HTR-8/SVneo (cell line): ENCODE data around the gene CACNA2D3.

ENCODE experiments used
- DNase-seq: peaks from one replicate; pipeline ENCODE4 v3.0.0; 2011; ENCODE audit warnings: low spot score, mixed read lengths; ENCODE audit not compliant: insufficient read length
- FAIRE-seq: peaks from 2 replicates; lab custom pipeline; 2011; peaks lifted over from hg19 to GRCh38; lab: Jason Lieb, UNC

Gene CACNA2D3

DNA sequence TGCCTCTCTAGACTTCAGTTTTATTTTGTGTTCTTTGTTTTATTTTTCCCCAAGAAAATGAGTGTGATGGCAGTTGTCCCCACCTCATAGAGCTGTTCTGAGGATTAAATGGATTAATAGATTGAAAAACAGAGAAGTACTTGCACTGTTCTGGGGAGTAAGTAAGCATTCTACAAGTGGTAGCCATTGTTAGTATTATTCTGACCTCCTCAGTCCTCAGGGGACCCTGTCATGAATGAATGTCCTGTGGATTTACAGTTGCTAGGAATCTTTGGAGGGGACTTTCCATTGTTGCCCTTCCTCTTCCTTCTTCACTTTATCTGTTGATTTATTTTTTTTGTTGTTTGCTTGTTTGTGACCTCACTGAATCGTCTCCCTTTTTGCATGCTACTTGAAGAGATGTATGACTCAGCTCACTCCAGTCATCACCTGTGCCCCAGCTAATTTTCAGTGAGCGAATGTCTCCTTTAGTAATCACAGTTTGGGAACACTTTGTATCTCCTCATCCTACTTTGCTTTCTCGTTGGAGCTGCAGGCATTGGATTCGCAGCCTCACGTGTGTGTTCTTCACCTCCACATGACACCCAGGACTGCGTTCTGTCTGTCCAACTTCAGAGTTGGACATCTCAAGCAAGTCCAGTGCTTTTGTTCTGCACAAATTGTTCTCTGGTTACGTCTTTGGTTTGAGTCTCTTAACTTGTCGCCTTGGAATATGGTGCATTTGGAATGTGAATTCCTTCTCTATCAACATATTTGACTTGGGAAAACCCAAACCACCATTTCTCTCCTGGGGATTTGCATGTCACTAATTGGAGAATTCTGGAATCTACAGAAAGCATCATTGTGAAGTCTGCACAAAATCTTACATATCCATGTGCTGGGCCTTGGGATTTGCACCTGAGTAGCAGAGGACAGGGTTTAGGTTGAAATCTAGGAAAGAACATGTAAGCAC, 751.0 kb downstream of the CACNA2D3 start:
- no peak for FAIRE-seq
- DNase-seq: no peak

DNA sequence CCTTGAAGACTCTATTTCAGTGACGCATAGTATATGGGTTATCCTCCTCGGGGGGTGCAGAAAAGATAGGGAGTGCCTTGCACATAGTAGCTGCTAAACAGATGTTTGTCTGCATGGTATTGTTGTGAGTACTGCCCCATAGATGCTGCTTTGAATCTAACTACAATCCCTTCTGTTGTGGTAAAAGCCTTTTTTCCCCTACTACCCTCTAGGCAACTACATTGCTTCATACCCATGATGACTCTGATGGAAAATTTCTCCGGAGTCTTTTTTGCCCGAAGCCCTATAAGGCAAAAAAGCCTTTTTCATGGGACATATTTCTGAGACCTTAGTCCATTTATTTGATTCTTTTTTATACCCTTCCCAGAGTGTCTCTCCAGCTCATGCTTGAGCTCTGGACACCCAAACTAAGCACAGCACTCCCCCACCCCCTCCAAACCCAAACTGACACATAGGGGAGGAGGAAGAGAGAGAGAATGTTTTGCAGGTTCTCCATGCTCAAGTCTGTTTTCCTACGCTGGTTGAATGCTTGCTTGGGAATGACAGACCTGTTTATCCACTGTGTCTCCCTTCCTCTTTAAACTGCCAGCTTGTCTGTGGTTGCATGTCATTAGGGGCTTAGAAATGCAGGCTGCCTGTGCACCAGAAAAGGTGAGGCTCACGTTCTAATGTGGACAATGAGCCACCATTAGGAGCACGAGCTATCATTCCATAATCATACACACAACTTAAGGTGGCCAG, 752.6 kb downstream of the CACNA2D3 start:
- DNase-seq: no peak
- peak; percentile 58 for FAIRE-seq

DNA sequence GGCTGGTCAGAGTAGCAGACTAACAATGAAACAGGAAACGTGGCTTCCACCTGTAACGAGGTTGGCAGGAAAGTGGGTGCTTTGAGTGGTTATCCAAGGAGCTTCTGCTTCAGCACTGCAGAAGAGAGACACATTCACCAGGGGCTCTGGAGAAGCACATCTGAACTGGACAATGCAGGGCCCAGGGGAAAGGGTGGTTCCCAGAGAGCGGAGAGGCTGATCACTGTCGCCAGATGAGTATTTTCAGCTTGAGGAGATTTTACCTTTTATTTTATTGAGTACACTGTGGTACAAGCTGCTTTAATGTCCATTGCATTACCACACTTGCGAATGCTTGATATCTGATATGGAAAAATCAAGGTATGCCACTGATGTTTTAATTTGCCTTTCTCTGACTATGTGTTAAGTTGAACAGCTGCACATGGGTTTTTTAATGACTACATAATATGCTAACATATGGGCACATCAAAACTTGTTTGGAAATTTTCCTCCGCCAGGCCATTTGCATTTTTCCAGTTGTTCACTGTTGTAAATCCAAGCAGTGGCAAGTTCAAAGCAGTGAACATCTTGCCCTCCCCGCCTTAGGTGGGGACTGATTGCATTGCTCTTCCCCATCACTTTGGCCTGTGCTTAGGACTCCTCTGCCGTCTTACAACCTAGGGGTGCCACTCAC, 753.4 kb downstream of the CACNA2D3 start:
- FAIRE-seq (no peak), DNase-seq (no peak)

DNA sequence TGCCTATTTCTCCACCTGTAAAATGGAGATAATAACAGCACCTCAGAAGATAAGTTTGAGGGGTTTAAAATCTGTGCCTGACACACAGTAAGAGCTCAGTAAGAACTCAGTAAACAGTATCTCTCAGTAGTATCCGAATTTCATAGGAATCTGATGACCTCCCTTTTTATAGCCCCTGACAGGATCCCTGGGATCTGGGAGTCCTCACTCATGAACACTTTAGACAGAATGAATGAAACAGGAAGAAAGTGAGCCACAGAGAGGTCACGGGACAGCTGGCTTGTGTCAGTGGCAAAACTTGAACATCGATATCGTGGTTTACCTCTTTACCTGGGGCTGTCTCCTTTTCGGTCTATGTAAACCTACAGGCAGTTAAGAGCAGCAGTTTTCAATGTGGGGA, 754.3 kb downstream of the CACNA2D3 start:
- FAIRE-seq (no peak), DNase-seq (no peak)

DNA sequence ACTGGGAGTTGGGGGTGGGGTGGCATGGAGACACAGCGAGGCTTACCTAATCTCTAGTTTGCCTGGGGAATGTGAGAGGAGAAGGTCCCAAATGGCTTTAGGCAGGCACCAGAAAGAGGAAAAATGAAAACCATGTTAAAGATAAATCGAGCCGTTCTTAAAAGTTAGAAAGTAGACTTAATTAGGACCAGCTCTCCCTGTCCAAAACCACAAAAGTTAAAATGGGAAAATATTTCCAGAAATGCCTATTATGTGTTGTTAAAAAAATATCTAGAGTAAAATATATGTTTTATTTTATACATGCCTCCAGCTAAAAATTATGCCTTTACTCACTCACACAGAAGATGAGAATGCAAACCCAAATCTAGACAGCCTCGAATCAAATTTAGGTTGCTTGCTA, 755.4 kb downstream of the CACNA2D3 start:
- DNase-seq: no peak
- no peak for FAIRE-seq

DNA sequence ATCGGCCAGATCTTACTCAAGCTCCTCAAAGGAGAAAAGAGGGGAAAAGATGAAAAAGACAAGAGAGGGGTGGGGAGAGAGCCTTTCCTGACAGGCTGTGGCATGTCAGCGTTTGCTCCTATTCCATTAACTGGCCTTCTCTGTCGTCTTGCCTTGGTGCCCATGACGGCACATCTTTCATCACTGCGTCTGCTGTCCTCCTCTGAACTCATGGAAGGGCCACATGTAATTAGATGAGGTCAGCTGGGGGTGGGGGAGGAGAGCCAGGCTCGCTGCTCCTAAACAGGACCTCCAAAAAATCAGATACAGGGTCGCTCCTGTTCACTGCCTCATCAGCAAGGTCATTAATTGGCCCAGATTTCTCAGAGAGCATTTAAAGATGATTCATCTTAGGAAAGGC, 755.8 kb downstream of the CACNA2D3 start:
- FAIRE-seq (no peak), DNase-seq (no peak)

DNA sequence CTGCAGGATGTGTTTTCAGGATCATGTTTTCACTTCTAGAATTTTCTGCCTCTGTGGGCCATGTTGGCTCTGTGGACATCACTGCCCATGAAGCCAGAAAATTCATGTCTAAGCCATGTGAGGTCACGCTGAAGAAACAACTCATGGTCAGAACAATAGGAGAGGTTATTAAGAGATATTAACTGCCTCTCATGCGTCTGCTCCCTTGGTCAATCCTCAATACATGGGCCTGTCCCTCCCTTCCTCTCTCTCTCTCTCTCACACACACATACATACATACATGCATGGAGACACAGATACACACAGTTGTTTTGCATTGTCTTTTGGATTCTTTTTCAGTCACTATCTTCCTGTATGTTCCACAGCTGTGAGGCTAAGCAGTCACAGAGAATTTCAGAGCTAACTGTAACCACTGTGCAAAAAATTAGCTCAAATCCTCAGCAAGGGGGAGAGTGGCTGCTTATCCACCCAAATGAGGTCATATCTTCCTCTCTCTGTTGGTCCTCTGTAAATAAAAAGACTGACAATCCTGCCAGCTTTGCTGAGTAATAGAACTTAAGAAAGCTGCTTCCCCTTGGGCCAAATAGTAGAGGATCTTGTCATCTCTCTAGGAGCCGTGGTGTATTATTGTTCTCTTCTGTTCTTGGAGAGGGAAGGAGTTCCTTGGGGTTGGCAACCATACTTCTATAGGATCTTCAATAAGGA, 759.9 kb downstream of the CACNA2D3 start:
- DNase-seq (peak; percentile 41), FAIRE-seq (no peak)

DNA sequence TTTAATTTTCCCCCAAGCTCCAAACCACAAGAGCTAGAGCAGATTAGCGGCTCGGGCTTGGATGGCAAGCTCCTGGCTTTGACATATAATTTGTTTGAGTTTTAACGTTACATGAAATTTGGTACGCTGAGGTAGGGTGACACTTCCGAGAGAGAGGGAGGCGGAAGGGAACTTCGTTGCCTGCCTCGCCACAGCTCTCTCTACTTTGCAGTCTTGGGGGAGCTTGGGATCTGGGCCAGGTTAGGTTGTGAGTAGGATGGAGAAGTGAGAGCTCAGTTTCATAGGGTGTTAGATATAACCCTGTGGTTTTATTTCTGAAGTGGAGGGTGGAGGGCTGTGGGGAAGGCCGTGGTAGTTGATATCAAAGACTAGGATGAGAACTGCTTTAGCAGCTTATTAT, 765.8 kb downstream of the CACNA2D3 start:
- DNase-seq (no peak), FAIRE-seq (no peak)

DNA sequence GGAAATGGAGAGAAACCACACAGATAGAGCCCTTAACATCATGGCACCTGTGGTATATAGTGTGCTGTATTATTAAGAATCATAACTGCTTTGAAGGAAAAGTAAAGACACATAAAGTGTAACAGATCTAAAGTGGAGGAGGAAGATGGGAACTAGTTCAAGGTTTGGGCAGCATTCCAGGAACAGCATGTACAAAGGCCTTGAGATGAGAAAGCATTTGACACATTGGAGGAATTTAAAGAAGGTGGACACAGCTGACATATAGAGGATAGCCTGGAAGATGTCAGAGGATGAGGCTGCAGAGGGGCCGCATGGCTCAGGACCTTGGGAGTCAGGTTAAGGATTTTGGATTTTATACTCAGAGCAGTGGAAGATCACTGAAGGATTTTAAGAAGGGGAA, 766.5 kb downstream of the CACNA2D3 start:
- DNase-seq: no peak
- no peak for FAIRE-seq

DNA sequence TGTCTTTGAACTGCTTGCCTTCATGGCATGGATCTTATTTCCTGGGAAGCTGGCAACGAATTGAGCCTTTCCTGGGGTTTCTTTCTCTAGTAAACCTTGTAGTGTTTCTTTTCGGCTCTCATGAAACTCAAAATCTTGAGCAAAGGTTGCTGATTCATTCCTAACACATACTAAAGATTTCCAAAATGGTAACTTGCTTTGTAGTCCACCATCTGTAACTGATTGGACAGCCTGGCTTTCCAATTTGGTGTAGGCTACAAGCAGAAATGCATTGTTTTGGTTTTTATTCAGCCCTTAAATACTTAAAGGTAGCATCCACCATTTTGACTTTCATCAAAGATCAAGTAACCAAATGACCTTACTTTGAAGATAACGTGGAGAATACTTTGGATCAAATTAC, 767.4 kb downstream of the CACNA2D3 start:
- no peak for FAIRE-seq
- no peak for DNase-seq

DNA sequence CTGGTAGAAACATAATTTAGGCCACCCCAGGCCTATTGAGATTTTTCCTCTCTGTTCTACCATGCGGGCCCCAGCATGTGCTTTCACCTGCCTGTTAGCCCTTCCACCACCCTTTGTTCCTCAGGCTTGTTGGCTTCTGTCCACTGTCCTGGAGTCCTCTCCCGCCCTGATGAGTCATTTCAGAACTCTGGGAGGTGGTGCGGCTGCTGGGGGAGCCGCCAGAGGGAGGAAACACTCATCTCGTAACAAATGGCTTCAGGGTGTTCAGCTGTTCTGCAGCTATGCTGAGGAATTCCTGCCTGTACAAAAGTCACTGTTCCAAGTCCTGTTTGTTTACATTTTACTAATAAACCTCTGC, 769.2 kb downstream of the CACNA2D3 start:
- FAIRE-seq: peak; percentile 93
- DNase-seq: peak; percentile 96

DNA sequence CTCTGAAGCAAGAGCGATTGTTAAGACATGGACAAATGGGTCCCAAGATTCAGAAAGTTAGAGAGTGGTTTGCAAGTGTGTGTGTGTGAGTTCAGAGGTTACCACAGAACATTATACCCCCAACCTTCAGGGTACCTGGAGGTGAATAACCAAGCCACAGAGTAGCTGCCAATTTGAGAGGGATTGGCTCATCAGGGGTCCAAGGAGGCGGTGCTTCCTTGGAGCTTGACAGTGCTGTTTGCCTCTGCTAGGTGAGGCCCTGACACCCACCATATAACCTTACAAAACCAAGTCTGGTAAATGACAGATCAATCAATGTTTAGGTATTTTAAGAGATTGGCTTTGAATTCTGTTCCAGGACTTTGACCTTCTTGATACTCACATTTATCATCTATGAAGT, 769.8 kb downstream of the CACNA2D3 start:
- no peak for DNase-seq
- no peak for FAIRE-seq

DNA sequence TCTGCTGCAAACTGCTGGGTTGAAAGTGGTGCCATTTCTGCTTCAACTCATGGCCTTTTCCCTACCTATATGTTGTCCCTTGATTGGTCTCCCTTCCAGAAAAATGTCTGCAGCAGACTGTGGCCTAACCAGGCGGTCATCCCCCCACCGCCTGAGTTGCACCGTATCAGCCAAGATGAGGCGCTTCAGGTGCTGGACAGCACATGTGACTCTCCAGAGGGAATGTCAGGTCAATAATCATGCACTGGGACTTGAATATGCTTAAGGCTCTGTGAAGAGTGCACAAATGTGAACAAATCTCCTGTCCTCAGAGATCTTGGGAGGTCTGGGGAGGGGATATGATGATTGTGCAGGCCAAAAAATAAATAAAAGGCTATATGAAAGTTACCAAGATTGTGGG, 773.3 kb downstream of the CACNA2D3 start:
- DNase-seq: no peak
- no peak for FAIRE-seq

DNA sequence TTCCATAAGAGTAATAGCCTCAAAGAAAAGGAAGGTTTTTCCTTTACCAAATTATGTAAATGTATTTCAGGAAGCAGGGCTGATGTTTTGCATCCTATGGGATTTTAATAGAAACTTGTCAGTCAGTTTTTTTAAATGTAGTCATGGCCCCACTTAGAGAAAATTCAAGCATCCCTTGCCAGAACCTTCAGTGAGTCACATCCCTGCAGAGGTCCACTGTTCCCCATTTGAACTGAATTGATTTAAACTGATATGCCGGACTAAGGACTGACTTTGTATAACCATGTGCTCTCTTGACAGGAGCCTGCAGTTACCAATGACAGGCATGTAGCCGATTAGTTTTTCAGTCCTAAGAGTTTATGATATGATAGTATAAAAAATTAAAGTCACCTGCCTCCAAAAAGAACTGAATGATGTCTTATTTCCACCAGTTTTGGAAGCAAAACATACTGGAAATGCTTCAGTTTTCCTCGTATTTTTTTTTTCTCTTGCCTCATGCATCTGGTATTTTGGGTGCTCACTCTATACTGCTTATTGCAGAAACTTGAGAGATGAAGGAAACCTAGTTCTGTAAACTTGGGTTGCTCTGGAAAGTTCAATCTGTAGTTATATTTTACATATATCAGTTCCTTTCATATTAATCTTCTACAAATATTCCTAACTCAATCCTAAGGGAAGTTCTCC, 774.8 kb downstream of the CACNA2D3 start:
- FAIRE-seq: no peak
- no peak for DNase-seq

DNA sequence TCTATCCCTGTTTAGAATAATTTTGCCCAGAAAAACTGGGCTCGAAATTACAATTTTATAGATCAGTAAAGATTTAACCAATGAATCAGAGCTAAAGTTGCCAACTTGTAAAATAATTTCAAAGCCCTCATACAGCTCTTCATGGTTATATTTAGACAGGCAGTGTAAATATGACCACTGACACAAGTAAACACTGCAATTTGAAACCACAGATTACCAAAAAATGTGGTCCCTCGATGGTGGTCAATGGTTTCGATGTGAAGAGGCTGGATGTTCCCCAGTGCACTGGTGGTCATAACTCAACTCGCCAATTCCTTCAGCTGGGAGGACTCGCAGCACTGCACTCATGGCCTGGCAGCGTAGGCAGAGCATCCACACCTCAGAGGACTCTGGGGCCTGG, 776.9 kb downstream of the CACNA2D3 start:
- DNase-seq (no peak), FAIRE-seq (no peak)

DNA sequence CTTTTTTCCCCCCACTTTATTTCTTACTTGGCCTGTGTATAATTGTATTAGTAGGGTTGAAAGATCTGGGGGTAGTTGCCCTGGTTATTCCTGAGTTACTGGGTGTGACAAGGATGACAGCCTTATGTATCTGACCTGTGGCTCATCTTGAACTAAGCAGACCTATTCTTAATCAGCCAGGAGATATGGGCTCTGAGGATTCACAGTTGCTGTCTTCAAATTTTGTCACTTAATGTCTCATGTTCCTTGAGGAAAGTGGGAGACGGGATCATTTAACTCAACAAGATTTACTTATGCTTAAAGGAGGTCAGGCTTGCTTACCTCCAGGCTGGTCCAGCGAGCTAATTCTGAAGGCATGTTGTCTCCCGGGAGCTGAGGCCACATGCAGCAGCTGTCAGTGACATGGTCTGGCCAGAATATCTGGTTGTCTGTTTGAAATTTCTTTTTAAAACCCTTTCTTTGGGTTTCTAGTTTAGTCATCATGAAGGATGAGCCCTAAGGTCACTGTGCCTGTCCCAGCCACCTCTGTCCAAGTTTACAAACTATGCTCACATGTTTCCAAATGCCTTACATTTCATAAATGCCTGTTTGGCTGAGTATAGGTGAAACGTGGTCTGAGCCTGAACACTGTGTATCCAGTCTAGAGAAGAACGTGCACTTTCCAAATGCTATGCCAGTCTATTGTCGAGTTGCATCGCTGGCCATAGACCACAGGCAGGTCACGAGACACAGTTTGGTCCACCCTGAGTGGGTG, 778.7 kb downstream of the CACNA2D3 start:
- peak; percentile 59 for FAIRE-seq
- no peak for DNase-seq

DNA sequence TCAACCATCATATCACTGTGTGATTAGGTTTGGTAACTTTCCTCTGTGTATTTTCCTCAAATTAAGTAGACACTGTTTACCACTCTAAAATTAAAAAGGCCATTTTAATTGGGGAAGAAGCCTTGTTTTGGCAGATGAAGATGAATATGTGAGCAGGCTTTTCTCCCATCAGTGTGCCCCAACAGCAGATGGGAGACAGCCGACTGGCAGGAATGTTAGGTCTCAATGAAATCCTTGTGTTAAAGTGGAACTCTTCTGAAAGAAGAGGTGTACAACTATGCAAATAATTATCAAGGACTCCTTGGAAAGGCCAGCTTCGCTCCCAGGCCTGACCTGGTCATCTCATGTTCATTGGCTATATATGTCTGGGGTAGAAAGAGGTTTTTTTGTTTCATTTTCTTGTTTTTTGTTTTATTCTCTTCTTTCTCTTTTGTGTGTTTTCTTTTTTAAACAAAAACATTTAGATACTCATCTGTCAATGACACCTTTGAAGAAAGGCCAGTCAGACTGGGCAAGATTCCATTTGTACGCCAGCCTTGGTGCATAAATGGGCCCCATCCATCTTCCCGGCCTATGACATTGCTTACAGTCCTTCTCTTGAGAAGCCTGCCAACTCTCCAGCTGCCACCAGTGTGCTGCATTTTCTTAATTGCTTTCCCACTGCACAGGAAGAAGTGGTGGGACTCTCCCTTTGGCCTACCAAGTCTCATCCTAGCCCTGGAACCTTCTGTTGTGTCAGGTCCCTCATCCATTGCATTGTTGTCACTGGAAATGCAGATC, 779.7 kb downstream of the CACNA2D3 start:
- DNase-seq: no peak
- no peak for FAIRE-seq

DNA sequence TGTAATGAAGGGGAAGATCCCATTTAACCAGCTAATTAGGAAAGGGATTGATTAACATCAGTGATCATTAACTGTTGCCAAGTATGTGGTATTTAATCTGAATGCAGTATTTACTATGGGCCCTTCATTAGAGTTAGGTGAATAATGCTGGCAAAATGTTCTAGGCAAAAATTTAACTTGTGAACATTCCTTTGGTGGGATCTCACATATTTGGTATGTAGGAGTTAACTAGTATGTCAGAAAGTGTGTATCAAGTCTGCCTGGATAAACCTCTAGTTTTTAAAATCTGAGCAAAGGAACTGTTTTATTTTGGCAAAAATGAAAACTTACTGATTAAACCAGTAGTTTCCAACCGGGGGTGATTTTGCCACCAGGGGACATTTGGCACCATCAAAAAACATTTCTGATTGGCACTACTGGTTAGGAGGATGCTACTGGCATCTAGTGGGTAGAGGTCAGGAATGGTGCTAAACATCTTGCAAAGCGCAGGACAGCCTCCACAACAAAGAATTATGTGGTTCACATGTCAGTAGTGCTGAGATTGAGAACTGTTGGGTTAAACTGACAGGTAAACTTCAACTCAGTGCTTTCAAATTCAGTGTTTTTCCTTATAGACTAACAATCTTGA, 783.0 kb downstream of the CACNA2D3 start:
- DNase-seq (no peak), FAIRE-seq (no peak)
